Measurements from ENCODE around the gene TKT.

Gene TKT

DNA sequence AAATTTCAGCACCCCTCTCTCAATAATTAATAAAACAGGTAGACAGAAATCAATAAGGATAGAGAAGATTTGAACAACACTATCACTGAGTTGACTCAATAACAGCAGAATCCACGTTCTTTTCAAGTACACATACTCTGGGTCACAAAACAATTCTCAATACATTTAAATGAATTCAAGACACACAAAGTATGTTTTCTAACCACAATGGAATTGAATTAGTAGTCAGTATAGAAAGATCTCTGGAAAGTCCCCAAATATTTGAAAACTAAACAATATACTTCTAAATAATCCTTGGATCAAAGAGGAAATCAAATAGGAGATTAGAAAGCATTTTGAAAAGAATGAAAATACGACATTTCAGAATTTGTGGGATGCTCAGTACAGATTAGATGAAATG, 40.0 kb downstream of the TKT start:
- H3K27ac ChIP-seq (ENCODE audit: low read depth, low read length, poor library complexity, severe bottlenecking), result no peak overlapping the region
- no peak overlapping the region for H3K9ac ChIP-seq (ENCODE audit: low read length)
- no peaks in the 10 kb centered on the region for H3K9me3 ChIP-seq (ENCODE audit: low read length)
- H3K4me3 ChIP-seq (ENCODE audit: low read depth, low read length, poor library complexity, severe bottlenecking), result no peak overlapping the region
- H3K27me3 ChIP-seq (ENCODE audit: insufficient read depth, low read length), result no peaks in the 10 kb centered on the region
- no peaks in the 10 kb centered on the region for H3K79me2 ChIP-seq (ENCODE audit: insufficient read depth, low read length)
- H3K36me3 ChIP-seq (ENCODE audit: insufficient read depth, low read length), result peaks cover 10% of the 10 kb centered on the region; the same call in 1 of the 2 replicates
- H3F3A ChIP-seq (ENCODE audit: insufficient read depth, low read length), result no peaks in the 10 kb centered on the region
- H4K20me1 ChIP-seq (ENCODE audit: insufficient read depth, low read length), result no peaks in the 10 kb centered on the region
- H2AFZ ChIP-seq (ENCODE audit: low read length), result no peak overlapping the region
- H3K9me2 ChIP-seq (ENCODE audit: low read depth, low read length), result no peaks in the 10 kb centered on the region
- peaks cover 23% of the 10 kb centered on the region for H3K4me1 ChIP-seq (ENCODE audit: insufficient read depth, low read length, severe bottlenecking)
- TF ChIP-seq EZH2 (IDR thresholded peaks at IDR 0.05; ENCODE audit: borderline replicate concordance, low read length), result no peak
- no peak for TF ChIP-seq CTCF (IDR thresholded peaks at IDR 0.05; ENCODE audit: low read length)
- H3K4me2 ChIP-seq (ENCODE audit: low read length), result no peak overlapping the region

DNA sequence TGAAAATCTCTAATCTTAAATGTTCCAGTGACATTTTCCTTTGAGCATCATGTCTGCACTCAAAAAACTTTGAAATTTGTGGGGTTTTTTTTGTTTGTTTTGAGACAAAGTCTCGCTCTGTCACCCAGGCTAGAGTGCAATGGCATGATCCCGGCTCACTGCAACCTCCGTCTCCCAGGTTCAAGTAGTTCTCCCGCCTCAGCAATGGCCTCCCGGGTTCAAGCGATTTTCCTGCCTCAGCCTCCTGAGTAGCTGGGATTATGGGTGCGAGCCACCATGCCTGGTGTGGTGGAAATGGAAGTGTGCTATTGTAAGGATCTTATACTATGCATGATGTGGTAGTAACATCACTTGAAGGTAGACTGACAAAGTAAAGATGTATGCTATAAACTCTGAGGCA, 42.5 kb downstream of the TKT start:
- Histone ChIP-seq H3K79me2 (ENCODE audit: insufficient read depth, low read length) (no peaks in the 10 kb centered on the region), H3K9me2 (ENCODE audit: low read depth, low read length) (no peaks in the 10 kb centered on the region), H3K4me2 (ENCODE audit: low read length) (no peak overlapping the region), H3K4me3 (ENCODE audit: low read depth, low read length, poor library complexity, severe bottlenecking) (no peak overlapping the region), H3K27me3 (ENCODE audit: insufficient read depth, low read length) (no peaks in the 10 kb centered on the region), H3K4me1 (ENCODE audit: insufficient read depth, low read length, severe bottlenecking) (peaks cover 20% of the 10 kb centered on the region), H3K9ac (ENCODE audit: low read length) (no peak overlapping the region), H2AFZ (ENCODE audit: low read length) (no peak overlapping the region), H3K27ac (ENCODE audit: low read depth, low read length, poor library complexity, severe bottlenecking) (no peak overlapping the region), H3F3A (ENCODE audit: insufficient read depth, low read length) (no peaks in the 10 kb centered on the region), H4K20me1 (ENCODE audit: insufficient read depth, low read length) (no peaks in the 10 kb centered on the region), H3K36me3 (ENCODE audit: insufficient read depth, low read length) (peaks cover 16% of the 10 kb centered on the region; the same call in 1 of the 2 replicates), H3K9me3 (ENCODE audit: low read length) (no peaks in the 10 kb centered on the region)
- no peak for TF ChIP-seq EZH2 (IDR thresholded peaks at IDR 0.05; ENCODE audit: borderline replicate concordance, low read length)
- TF ChIP-seq CTCF (IDR thresholded peaks at IDR 0.05; ENCODE audit: low read length), result no peak

- H3K9me2 ChIP-seq (ENCODE audit: low read depth, low read length), result no peaks in the 10 kb centered on the region
- TF ChIP-seq CTCF (IDR thresholded peaks at IDR 0.05; ENCODE audit: low read length) (no peak), EZH2 (IDR thresholded peaks at IDR 0.05; ENCODE audit: borderline replicate concordance, low read length) (no peak)
- no peaks in the 10 kb centered on the region for H3K79me2 ChIP-seq (ENCODE audit: insufficient read depth, low read length)
- no peaks in the 10 kb centered on the region for H4K20me1 ChIP-seq (ENCODE audit: insufficient read depth, low read length)
- H3F3A ChIP-seq (ENCODE audit: insufficient read depth, low read length), result no peaks in the 10 kb centered on the region
- no peak overlapping the region for H2AFZ ChIP-seq (ENCODE audit: low read length)
- H3K36me3 ChIP-seq (ENCODE audit: insufficient read depth, low read length), result peaks cover 21% of the 10 kb centered on the region
- H3K9ac ChIP-seq (ENCODE audit: low read length), result no peak overlapping the region
- H3K4me3 ChIP-seq (ENCODE audit: low read depth, low read length, poor library complexity, severe bottlenecking), result peak overlapping the region; percentile 10
- H3K4me1 ChIP-seq (ENCODE audit: insufficient read depth, low read length, severe bottlenecking), result peaks cover 14% of the 10 kb centered on the region
- H3K4me2 ChIP-seq (ENCODE audit: low read length), result peak overlapping the region; percentile 21; the same call in 1 of the 2 replicates
- peaks cover 6% of the 10 kb centered on the region for H3K9me3 ChIP-seq (ENCODE audit: low read length)
- peak overlapping the region; percentile 20 for H3K27ac ChIP-seq (ENCODE audit: low read depth, low read length, poor library complexity, severe bottlenecking)
- H3K27me3 ChIP-seq (ENCODE audit: insufficient read depth, low read length), result no peaks in the 10 kb centered on the region
Measured at GRCh38 chr3:53211706-53212702, 43.8 kb downstream of the TKT start.
